ENCODE data around the gene ZNF785.
"Not testable (repeated sequence)": the region's sequence is repeated elsewhere in the genome, so short reads cannot be mapped to it uniquely, and the experiment has no call there.

The ZNF785 gene

GRCh38 chr16:30565526-30565925, 20.0 kb downstream of the ZNF785 start:
- DNase-seq: no peak

- no peak for DNase-seq
These were observed 23.5 kb downstream of the ZNF785 start for GRCh38 chr16:30562021-30562420.

- DNase-seq: no peak
These were observed 24.2 kb downstream of the ZNF785 start for GRCh38 chr16:30561089-30561816.

GRCh38 chr16:30559690-30560089, 25.8 kb downstream of the ZNF785 start:
- no peak for DNase-seq

GRCh38 chr16:30558789-30559377, 26.6 kb downstream of the ZNF785 start:
- no peak for DNase-seq

- peak; percentile 98 for DNase-seq
These were observed 27.3 kb downstream of the ZNF785 start, which contains the start of gene ZNF764 for GRCh38 chr16:30557957-30558788. Gene ZNF764, minus strand, starts transcription at chr16:30558374. Its CDS starts 192 bp downstream, at chr16:30558182.

GRCh38 chr16:30557707-30557956, 27.9 kb downstream of the ZNF785 start:
- no peak for DNase-seq

GRCh38 chr16:30556125-30556473, 29.4 kb downstream of the ZNF785 start:
- no peak for DNase-seq

- no peak for DNase-seq
These were observed 30.0 kb downstream of the ZNF785 start for GRCh38 chr16:30555315-30556124.

GRCh38 chr16:30554557-30555314, 30.8 kb downstream of the ZNF785 start:
- no peak for DNase-seq

- no peak for DNase-seq
These were observed 32.1 kb downstream of the ZNF785 start for GRCh38 chr16:30553393-30553899.

GRCh38 chr16:30552956-30553355, 32.5 kb downstream of the ZNF785 start:
- DNase-seq: no peak

GRCh38 chr16:30551781-30552180, 33.7 kb downstream of the ZNF785 start:
- no peak for DNase-seq

- DNase-seq: no peak
These were observed 36.9 kb downstream of the ZNF785 start for GRCh38 chr16:30548416-30549253.

GRCh38 chr16:30546115-30546514, 39.4 kb downstream of the ZNF785 start:
- DNase-seq: no peak

GRCh38 chr16:30543067-30543466, 42.4 kb downstream of the ZNF785 start:
- DNase-seq: no peak

- DNase-seq: peak; percentile 57
These were observed 43.8 kb downstream of the ZNF785 start for GRCh38 chr16:30541502-30542329.

- not testable (repeated sequence) for DNase-seq
These were observed 44.5 kb downstream of the ZNF785 start for GRCh38 chr16:30540916-30541464.

GRCh38 chr16:30539986-30540526, 45.4 kb downstream of the ZNF785 start:
- DNase-seq: not testable (repeated sequence)

Data from fibroblast of skin of abdomen (primary cell).